Omental fat pad (tissue), 4 donors: ENCODE results near the gene TUBGCP2. TPM values are rescaled to one million over a fixed set of nuclear protein-coding genes. Genes with fewer than 3 reads are reported as not detected.
"Not testable (repeated sequence)": the region's sequence is repeated elsewhere in the genome, so short reads cannot be mapped to it uniquely, and the experiment has no call there.

ENCODE experiments used
- ATAC-seq: fragments of 150-250 bp; one replicate; pipeline ENCODE4 v1.9.1; 2016; ENCODE audit warnings: mild to moderate bottlenecking, moderate library complexity; ENCODE audit not compliant: low FRiP score
- DNase-seq: peaks from one replicate; pipeline ENCODE4 v3.0.0-alpha.2; 2019; ENCODE audit warnings: low spot score
- total RNA-seq, 4 donors: library from RNA; depleted of rRNA; stranded (reverse); fragments of >200 nt; gene quantifications; one replicate each; pipeline ENCODE4 v1.1.0, GENCODE V29; 2016
- TF ChIP-seq, protein P1 (sequence below), 3 donors: fragments of 450-650 bp; IDR thresholded peaks; one replicate each; pipeline ENCODE4 v1.5.1; 2016 to 2017; ENCODE audit warnings: antibody characterized with exemption in 3 of 3, mild to moderate bottlenecking in 3 of 3, moderate library complexity in 2 of 3

Gene TUBGCP2
- total RNA-seq, 4 donors from 2014 or later: 29.0 to 44.5 (median 36.3) TPM

DNA sequence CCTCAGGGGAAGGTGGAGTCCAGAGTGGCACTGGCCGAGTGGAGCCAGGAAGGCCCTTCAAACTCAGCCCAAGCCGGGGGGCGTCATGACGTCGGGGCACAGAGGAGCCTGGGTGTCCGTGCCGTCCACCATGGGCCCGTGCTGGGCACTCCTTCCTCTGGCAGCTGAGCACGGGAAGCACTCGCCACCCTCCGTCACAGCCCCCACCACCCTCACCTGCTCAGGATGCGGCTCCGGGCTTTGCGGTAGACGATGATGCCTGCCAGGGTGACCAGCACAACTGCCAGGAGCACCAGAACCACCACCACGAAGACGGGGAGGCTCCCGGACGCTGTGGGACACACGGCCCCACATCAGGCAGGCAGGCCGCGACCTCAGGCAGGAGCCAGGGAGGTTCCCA lies 40.1 kb downstream of the TUBGCP2 start:
- no peak for DNase-seq
- TF ChIP-seq, protein P1, sequence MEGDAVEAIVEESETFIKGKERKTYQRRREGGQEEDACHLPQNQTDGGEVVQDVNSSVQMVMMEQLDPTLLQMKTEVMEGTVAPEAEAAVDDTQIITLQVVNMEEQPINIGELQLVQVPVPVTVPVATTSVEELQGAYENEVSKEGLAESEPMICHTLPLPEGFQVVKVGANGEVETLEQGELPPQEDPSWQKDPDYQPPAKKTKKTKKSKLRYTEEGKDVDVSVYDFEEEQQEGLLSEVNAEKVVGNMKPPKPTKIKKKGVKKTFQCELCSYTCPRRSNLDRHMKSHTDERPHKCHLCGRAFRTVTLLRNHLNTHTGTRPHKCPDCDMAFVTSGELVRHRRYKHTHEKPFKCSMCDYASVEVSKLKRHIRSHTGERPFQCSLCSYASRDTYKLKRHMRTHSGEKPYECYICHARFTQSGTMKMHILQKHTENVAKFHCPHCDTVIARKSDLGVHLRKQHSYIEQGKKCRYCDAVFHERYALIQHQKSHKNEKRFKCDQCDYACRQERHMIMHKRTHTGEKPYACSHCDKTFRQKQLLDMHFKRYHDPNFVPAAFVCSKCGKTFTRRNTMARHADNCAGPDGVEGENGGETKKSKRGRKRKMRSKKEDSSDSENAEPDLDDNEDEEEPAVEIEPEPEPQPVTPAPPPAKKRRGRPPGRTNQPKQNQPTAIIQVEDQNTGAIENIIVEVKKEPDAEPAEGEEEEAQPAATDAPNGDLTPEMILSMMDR (IDR thresholded peaks at IDR 0.05): no peak
- no peak for ATAC-seq

DNA sequence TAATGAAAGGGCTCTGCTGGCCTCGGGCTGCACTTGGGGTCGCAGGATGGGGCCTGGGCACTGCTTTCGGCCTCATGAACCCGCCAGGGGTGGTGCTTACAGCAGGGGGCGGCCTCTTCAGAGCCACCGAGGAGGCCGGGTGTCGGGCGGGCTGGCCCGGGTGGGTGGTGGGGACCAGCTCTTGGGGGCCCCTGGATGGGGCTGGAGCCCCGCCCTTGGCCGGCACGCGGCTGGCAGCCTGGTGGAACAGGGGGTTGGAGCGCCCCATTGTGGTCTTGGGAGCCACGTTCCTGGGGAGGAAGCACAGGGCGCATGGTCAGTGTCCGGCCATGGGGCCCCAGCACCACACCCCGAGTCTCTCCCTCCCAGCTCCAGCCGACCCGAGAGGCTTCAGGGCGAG lies 40.8 kb downstream of the TUBGCP2 start:
- TF ChIP-seq, protein P1 (IDR thresholded peaks at IDR 0.05): no peak
- DNase-seq: no peak
- no peak for ATAC-seq

DNA sequence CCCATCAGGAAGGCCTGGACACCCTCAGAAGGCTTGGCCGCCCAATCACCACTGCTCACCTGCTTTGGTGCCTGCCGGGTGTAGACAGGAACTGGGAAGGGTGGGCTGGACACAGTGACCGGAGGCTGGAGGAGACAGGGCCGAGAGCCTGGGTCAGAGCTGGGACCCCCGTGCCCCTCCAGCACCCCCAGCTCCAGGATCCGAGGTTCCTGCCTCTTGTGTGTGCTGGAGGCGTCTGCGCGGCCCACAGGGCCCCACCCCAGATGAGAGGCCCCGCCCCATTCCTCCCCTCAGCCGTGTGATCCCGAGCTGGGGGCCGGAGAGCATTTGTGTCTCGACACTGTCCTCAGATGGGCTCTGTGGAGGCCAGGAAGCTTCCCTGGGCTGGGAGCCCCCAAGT lies 41.4 kb downstream of the TUBGCP2 start:
- no peak for DNase-seq
- ATAC-seq: no peak
- TF ChIP-seq, protein P1 (IDR thresholded peaks at IDR 0.05): no peak

DNA sequence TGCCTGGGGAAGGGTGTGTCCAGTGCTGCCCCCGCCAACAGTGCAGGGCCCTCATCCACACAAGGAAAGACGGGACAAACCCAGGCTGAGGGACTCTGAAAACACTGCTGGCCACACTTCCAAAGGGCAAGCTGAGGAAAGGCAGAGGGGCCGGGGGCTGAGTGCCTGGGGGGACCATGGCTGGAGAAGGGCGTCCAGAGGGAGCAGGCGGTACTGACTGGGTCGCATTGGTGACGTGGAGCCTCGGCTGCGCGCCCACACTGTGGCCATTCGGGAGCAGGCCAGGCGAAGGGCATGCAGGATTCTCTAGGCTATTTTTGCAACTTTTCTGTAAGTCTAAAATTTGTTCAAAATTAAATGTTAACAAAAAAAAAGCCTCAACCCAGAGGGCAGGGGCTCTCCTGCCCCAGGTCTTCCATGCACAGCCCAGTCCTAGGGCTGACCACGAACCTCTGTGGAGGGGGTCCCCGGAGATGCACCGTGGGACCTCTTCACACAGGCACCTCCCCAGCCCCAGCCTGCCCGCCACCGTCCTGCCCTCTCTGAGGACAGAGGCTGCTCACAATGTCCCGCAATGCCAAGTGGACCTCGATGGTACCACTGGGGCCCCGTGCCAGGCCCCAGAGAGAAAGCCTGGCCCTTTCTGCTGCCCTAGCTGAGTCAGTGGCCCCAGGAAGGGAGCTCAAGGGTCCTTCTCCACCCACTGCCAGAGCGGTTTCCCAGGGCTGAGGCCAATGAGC lies 42.4 kb downstream of the TUBGCP2 start:
- no peak for ATAC-seq
- no peak for DNase-seq
- TF ChIP-seq, protein P1 (IDR thresholded peaks at IDR 0.05): no peak

DNA sequence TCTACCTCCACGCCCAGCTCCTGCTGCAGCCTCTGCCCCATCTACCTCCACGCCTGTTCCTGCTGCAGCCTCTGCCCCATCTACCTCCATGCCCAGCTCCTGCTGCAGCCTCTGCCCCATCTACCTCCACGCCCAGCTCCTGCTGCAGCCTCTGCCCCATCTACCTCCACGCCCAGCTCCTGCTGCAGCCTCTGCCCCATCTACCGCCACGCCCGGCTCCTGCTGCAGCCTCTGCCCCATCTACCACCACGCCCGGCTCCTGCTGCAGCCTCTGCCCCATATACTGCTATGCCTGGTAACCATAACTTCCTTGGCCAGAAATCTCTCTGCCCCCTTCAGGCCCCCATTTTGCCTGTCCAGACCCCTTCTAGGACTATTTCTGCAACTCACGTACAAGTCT lies 43.6 kb downstream of the TUBGCP2 start:
- DNase-seq, ATAC-seq: not testable (repeated sequence)

DNA sequence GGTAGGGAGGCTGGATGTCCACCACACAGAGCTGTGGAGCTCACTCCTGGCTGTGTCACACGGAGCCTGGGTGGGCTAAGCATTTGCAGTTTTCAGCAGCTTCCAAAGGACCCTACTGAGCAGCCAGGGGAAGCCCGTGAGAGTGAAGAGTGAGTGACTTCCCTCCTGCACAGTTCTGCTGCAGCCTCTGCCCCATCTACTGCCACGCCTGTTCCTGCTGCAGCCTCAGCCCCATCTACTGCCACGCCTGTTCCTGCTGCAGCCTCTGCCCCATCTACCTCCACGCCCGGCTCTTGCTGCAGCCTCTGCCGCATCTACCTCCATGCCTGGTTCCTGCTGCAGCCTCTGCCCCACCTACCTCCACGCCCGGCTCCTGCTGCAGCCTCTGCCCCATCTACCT lies 44.2 kb downstream of the TUBGCP2 start:
- ATAC-seq: no peak
- TF ChIP-seq, protein P1 (IDR thresholded peaks at IDR 0.05): no peak
- DNase-seq: no peak

DNA sequence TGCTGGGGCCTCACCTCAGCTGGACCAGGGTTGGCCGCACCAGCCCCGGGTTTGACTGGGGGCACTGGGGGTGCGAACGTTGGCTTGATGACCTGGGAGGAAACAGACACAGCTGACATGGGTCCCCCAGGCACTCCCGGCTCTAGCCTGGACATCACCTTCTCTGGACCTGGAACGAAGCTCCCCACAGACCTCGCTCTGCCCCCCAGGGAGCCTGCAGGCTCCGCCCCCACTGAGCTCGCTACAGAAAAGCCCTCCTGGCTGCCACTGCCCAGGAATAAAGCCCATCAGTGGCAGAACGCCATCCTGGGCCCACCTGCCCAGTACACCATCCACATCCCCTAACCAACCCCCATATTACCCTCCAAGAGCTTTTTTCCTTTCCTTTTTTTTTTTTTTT lies 45.0 kb downstream of the TUBGCP2 start:
- no peak for ATAC-seq
- TF ChIP-seq, protein P1 (IDR thresholded peaks at IDR 0.05): no peak
- DNase-seq: no peak
